Measurements from ENCODE around the gene CC2D2A. TPM values are rescaled to one million over a fixed set of nuclear protein-coding genes. Genes with fewer than 3 reads are reported as not detected.

The CC2D2A gene
- total and polyA plus RNA-seq, 2 experiments from 2014 or later = 13.9 to 15.8 TPM

DNA sequence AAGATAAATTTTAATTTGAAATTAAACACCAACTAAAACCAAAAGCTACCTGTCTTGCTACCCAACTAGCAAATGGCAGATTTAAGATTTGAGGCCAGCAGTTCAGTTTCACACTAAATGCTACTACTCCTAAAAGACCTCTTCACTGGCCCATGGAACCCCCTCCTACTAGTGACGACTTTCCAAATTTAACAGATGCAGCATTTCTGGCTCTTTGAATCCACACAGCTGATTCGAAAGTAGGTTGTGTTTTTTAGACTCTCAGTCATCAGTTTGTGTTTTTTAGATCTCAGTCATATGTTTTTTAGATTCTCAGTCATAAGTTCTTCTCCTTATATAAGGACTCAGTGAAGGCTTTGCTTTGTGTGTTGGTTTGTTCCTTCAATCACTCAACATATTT is 11.1 kb upstream of the CC2D2A start (continued):
- TF ChIP-seq, protein P1, sequence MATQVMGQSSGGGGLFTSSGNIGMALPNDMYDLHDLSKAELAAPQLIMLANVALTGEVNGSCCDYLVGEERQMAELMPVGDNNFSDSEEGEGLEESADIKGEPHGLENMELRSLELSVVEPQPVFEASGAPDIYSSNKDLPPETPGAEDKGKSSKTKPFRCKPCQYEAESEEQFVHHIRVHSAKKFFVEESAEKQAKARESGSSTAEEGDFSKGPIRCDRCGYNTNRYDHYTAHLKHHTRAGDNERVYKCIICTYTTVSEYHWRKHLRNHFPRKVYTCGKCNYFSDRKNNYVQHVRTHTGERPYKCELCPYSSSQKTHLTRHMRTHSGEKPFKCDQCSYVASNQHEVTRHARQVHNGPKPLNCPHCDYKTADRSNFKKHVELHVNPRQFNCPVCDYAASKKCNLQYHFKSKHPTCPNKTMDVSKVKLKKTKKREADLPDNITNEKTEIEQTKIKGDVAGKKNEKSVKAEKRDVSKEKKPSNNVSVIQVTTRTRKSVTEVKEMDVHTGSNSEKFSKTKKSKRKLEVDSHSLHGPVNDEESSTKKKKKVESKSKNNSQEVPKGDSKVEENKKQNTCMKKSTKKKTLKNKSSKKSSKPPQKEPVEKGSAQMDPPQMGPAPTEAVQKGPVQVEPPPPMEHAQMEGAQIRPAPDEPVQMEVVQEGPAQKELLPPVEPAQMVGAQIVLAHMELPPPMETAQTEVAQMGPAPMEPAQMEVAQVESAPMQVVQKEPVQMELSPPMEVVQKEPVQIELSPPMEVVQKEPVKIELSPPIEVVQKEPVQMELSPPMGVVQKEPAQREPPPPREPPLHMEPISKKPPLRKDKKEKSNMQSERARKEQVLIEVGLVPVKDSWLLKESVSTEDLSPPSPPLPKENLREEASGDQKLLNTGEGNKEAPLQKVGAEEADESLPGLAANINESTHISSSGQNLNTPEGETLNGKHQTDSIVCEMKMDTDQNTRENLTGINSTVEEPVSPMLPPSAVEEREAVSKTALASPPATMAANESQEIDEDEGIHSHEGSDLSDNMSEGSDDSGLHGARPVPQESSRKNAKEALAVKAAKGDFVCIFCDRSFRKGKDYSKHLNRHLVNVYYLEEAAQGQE (IDR thresholded peaks at IDR 0.05; ENCODE audit: unreplicated experiment) = no peak

DNA sequence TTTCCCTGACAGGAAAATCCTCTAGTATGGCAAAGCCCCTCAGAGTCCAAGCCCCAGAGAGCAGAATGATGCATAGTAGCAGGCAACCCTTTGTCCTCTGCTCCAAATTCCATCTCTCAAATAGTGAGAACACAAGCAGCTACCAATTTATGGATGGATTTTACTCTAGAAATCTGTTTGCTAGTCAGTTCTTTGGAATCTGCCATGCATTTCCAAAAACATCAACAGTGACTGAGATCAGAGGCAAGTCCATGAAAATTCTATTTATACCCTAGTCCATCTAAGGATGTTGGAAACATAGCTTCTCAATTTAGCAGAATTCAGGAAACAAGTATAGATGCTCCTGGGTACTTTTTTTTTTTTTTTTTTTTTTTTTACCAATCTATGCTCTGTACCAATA is 10.0 kb upstream of the CC2D2A start:
- no peaks in the 10 kb centered on the region for H3K4me1 ChIP-seq (ENCODE audit: insufficient read depth)
- ATAC-seq (no peak), DNase-seq (ENCODE audit: low spot score) (no peak)
- Mint-ChIP-seq H3K36me3 (ENCODE audit: low read depth) (no peaks in the 10 kb centered on the region), H3K9me3 (no peaks in the 10 kb centered on the region), H3K4me3 (no peak overlapping the region), H3K4me1 (no peaks in the 10 kb centered on the region; the same call in 2 of the 3 replicates), H3K27me3 (ENCODE audit: insufficient read depth, low read depth, poor library complexity) (no peaks in the 10 kb centered on the region), H3K27ac (no peak overlapping the region)
- H3F3A ChIP-seq (replicated peaks; ENCODE audit: low read depth) = no peaks in the 10 kb centered on the region
- H3K27ac ChIP-seq (ENCODE audit: low read depth) = no peak overlapping the region
- no peaks in the 10 kb centered on the region for H3K9me2 ChIP-seq (ENCODE audit: insufficient read depth)
- no peaks in the 10 kb centered on the region for H3K79me2 ChIP-seq (replicated peaks; ENCODE audit: insufficient read depth)
- H2AFZ ChIP-seq = no peak overlapping the region
- H4K20me1 ChIP-seq (replicated peaks; ENCODE audit: insufficient read depth) = no peaks in the 10 kb centered on the region
- no peak overlapping the region for H3K4me2 ChIP-seq
- H3K27me3 ChIP-seq (ENCODE audit: insufficient read depth) = no peaks in the 10 kb centered on the region
- H3K4me3 ChIP-seq = no peak overlapping the region
- H3K36me3 ChIP-seq (ENCODE audit: insufficient read depth) = no peaks in the 10 kb centered on the region
- TF ChIP-seq, protein P1 (IDR thresholded peaks at IDR 0.05; ENCODE audit: unreplicated experiment) = no peak
- TF ChIP-seq ZNF114 (CRISPR knock-in tag; IDR thresholded peaks at IDR 0.05) = no peak
- no peak for TF ChIP-seq EZH2phosphoT487 (IDR thresholded peaks at IDR 0.05; ENCODE audit: unreplicated experiment)
- no peak for TF ChIP-seq CREB1 (CRISPR knock-in tag; IDR thresholded peaks at IDR 0.05; ENCODE audit: low read depth)
- TF ChIP-seq, protein P2, sequence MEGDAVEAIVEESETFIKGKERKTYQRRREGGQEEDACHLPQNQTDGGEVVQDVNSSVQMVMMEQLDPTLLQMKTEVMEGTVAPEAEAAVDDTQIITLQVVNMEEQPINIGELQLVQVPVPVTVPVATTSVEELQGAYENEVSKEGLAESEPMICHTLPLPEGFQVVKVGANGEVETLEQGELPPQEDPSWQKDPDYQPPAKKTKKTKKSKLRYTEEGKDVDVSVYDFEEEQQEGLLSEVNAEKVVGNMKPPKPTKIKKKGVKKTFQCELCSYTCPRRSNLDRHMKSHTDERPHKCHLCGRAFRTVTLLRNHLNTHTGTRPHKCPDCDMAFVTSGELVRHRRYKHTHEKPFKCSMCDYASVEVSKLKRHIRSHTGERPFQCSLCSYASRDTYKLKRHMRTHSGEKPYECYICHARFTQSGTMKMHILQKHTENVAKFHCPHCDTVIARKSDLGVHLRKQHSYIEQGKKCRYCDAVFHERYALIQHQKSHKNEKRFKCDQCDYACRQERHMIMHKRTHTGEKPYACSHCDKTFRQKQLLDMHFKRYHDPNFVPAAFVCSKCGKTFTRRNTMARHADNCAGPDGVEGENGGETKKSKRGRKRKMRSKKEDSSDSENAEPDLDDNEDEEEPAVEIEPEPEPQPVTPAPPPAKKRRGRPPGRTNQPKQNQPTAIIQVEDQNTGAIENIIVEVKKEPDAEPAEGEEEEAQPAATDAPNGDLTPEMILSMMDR (conservative IDR thresholded peaks at IDR 0.05; ENCODE audit: low read depth in 2 of 2) = no peak
- no peak for TF ChIP-seq EZH2 (IDR thresholded peaks at IDR 0.05; ENCODE audit: low read depth, unreplicated experiment)
- TF ChIP-seq POLR2AphosphoS5 (IDR thresholded peaks at IDR 0.05; ENCODE audit: low read depth) = no peak
- TF ChIP-seq NANOG (IDR thresholded peaks at IDR 0.05; ENCODE audit: borderline replicate concordance) = no peak
- TF ChIP-seq, protein P3, sequence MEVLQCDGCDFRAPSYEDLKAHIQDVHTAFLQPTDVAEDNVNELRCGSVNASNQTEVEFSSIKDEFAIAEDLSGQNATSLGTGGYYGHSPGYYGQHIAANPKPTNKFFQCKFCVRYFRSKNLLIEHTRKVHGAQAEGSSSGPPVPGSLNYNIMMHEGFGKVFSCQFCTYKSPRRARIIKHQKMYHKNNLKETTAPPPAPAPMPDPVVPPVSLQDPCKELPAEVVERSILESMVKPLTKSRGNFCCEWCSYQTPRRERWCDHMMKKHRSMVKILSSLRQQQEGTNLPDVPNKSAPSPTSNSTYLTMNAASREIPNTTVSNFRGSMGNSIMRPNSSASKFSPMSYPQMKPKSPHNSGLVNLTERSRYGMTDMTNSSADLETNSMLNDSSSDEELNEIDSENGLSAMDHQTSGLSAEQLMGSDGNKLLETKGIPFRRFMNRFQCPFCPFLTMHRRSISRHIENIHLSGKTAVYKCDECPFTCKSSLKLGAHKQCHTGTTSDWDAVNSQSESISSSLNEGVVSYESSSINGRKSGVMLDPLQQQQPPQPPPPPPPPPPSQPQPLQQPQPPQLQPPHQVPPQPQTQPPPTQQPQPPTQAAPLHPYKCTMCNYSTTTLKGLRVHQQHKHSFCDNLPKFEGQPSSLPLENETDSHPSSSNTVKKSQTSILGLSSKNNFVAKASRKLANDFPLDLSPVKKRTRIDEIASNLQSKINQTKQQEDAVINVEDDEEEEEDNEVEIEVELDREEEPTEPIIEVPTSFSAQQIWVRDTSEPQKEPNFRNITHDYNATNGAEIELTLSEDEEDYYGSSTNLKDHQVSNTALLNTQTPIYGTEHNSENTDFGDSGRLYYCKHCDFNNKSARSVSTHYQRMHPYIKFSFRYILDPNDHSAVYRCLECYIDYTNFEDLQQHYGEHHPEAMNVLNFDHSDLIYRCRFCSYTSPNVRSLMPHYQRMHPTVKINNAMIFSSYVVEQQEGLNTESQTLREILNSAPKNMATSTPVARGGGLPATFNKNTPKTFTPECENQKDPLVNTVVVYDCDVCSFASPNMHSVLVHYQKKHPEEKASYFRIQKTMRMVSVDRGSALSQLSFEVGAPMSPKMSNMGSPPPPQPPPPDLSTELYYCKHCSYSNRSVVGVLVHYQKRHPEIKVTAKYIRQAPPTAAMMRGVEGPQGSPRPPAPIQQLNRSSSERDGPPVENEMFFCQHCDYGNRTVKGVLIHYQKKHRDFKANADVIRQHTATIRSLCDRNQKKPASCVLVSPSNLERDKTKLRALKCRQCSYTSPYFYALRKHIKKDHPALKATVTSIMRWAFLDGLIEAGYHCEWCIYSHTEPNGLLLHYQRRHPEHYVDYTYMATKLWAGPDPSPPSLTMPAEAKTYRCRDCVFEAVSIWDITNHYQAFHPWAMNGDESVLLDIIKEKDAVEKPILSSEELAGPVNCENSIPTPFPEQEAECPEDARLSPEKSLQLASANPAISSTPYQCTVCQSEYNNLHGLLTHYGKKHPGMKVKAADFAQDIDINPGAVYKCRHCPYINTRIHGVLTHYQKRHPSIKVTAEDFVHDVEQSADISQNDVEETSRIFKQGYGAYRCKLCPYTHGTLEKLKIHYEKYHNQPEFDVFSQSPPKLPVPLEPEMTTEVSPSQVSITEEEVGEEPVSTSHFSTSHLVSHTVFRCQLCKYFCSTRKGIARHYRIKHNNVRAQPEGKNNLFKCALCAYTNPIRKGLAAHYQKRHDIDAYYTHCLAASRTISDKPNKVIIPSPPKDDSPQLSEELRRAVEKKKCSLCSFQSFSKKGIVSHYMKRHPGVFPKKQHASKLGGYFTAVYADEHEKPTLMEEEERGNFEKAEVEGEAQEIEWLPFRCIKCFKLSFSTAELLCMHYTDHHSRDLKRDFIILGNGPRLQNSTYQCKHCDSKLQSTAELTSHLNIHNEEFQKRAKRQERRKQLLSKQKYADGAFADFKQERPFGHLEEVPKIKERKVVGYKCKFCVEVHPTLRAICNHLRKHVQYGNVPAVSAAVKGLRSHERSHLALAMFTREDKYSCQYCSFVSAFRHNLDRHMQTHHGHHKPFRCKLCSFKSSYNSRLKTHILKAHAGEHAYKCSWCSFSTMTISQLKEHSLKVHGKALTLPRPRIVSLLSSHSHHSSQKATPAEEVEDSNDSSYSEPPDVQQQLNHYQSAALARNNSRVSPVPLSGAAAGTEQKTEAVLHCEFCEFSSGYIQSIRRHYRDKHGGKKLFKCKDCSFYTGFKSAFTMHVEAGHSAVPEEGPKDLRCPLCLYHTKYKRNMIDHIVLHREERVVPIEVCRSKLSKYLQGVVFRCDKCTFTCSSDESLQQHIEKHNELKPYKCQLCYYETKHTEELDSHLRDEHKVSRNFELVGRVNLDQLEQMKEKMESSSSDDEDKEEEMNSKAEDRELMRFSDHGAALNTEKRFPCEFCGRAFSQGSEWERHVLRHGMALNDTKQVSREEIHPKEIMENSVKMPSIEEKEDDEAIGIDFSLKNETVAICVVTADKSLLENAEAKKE (CRISPR knock-in tag; IDR thresholded peaks at IDR 0.05) = no peak
- no peak for TF ChIP-seq ZNF331 (CRISPR knock-in tag; IDR thresholded peaks at IDR 0.05; ENCODE audit: low read depth)
